ENCODE data around the gene CHMP4A. TPM values are rescaled to one million over a fixed set of nuclear protein-coding genes. Genes with fewer than 3 reads are reported as not detected.

The CHMP4A gene, protein sequence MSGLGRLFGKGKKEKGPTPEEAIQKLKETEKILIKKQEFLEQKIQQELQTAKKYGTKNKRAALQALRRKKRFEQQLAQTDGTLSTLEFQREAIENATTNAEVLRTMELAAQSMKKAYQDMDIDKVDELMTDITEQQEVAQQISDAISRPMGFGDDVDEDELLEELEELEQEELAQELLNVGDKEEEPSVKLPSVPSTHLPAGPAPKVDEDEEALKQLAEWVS
- total RNA-seq, result 100 to 1,000 TPM in 2 of 4 donors, 10 to 100 TPM in 2; 54.1 to 114 (median 82.3) TPM

DNA sequence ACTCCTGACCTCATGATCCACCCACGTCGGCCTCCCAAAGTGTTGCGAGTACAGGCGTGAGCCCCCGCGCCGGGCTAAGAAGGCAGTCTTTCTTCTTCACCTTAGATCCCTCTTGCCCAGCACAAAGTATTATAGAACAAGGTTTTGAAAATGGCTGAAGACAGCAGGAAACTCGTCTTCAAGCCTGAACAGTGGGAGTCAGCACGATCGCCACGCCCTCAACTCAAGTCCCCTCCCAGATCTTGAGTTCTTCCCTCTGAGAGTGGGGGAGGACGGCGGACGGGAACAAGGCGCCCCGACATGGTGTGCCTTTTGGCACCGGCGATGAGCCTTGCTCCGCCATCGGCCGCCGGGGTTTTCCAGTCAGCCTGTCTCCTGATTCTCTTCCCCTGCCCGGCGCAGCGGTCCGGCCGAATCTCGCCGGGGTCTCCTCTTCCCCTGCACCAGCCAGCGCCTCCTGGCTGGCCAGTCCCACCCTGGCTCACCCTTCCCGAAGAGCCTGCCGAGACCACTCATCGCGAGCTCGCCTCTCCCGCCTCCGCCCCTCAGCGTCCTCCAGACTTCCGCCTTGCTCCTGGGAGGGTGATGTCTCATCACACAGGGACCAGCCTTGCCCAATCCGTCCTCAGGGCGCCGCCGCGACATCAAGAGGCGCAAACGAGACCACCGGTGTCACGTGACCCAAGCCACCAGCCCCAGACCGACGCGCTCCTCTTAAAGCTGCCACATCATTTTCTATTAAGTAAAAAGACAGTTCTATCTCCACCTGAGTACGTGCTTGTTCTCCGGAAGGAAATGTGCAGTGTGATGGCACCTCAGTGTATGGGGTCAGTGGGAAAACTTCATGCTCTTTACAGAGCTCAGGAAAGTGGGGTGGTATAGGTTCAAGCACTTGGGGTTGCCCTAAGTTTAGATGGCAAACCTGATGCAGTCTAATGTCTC lies at the start of gene CHMP4A:
CHMP4A (minus strand) TSS at position 565 of the 942 bp plus-strand sequence; CDS start at position 516, 49 bp downstream.
- TF ChIP-seq, protein P1, sequence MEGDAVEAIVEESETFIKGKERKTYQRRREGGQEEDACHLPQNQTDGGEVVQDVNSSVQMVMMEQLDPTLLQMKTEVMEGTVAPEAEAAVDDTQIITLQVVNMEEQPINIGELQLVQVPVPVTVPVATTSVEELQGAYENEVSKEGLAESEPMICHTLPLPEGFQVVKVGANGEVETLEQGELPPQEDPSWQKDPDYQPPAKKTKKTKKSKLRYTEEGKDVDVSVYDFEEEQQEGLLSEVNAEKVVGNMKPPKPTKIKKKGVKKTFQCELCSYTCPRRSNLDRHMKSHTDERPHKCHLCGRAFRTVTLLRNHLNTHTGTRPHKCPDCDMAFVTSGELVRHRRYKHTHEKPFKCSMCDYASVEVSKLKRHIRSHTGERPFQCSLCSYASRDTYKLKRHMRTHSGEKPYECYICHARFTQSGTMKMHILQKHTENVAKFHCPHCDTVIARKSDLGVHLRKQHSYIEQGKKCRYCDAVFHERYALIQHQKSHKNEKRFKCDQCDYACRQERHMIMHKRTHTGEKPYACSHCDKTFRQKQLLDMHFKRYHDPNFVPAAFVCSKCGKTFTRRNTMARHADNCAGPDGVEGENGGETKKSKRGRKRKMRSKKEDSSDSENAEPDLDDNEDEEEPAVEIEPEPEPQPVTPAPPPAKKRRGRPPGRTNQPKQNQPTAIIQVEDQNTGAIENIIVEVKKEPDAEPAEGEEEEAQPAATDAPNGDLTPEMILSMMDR (IDR thresholded peaks at IDR 0.05; ENCODE audit: low read depth), result no peak

DNA sequence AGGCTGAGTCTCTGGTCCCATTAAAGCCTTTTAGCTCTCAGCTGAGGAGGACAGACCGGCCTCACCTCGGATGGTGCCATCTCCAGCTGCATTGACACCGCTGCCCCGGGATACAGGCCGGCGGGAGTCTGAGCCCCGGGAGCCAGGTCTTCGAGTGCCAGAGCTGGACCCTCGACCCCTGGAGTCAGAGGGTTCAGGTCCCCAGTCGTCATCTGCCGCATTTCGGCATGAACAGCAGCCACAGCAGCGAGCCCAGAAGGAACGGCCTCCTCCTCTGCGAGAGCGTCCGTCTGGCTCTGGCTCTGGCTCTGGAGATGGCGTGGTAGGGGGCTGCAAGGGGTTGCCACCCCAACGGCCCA lies 48.7 kb upstream of the CHMP4A start:
- TF ChIP-seq, protein P1 (IDR thresholded peaks at IDR 0.05; ENCODE audit: low read depth), result no peak

DNA sequence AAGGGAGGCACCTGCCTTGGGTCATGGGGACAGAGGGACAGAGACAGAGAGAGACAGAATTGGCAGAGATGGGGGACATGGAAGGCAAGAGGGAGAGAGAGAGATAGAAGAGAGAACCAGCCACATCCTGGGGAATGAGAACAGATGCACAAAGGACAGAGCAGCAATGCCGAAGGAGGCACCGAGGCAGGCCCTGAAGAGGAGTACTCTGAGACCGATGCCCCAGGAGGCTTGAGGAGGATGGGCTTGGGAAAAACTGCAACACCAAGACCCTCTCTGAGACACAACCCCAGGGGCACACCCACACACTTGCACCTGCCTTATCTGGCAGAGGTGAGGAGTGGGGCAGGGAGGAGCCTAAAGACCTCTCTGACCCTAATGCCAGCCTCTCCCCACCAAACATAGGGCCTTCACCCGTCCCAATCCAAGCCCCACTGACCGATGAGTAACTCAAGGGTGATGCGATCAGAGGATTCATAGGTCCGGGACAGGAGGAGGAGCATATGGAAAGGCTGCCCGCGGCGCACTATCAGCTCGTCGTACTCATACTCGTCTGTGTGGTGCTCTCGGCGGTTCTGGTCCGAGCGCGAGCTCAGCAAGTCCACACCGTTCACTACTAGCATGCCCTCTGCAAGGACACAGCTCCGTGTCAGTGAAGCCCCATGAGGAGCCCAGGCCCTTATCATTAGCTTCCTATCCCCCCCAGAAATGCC lies 48.1 kb upstream of the CHMP4A start:
- TF ChIP-seq, protein P1 (IDR thresholded peaks at IDR 0.05; ENCODE audit: low read depth), result no peak

DNA sequence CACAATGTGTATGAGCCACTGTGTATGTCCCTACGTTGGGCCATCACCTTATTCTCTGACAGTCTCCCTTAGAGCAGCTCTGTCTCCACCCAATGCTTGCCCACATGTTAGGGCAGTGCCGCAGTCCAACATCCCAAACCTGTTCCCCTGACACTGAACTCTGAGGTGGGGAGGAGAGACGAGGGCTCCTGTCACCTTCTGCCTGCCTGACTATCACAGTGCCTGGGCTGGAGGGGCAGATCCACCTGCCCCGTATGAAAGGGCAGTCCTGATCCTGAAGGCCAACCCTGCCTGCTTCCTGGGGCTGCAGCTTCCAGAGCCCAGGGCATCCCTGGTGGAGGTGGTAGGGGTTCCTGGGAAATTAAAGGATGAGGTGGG lies 47.5 kb upstream of the CHMP4A start:
- TF ChIP-seq, protein P1 (IDR thresholded peaks at IDR 0.05; ENCODE audit: low read depth), result no peak

DNA sequence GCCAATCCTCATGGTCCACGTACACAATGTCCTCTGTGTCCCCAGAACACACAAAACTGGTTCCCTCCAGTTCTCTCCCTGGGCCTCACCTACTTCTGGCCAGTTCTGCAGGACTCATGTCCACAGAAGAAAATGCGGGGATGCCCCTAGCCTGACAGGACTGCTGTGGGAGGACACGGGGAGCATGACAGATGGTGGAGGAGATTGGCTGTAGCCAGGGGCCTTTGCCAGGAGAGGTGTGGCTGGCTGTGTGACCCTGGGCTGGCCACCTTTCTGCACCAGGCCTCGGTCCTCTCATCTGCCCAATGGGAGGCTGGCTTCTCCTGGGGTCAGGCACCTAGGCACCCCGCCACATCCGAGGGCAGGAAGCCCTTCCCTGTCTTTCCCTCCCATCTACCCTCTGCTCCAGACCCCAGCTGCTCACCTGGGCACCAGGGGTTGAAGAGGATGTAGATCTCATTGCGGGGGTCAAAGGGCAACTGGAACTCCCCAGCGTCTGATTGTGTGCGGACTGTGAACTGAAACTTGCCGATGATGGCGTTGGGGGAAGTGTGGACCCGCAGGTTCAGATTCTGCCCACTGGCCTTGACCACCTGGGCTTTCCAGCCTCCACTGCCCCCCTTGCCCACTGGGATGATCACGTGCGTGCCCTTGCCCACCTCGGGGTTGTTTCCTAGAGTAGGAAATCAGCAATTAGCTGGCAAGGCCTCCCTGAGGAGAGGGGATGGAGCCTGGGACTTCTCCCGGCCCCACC lies 46.9 kb upstream of the CHMP4A start:
- TF ChIP-seq, protein P1 (IDR thresholded peaks at IDR 0.05; ENCODE audit: low read depth), result no peak

DNA sequence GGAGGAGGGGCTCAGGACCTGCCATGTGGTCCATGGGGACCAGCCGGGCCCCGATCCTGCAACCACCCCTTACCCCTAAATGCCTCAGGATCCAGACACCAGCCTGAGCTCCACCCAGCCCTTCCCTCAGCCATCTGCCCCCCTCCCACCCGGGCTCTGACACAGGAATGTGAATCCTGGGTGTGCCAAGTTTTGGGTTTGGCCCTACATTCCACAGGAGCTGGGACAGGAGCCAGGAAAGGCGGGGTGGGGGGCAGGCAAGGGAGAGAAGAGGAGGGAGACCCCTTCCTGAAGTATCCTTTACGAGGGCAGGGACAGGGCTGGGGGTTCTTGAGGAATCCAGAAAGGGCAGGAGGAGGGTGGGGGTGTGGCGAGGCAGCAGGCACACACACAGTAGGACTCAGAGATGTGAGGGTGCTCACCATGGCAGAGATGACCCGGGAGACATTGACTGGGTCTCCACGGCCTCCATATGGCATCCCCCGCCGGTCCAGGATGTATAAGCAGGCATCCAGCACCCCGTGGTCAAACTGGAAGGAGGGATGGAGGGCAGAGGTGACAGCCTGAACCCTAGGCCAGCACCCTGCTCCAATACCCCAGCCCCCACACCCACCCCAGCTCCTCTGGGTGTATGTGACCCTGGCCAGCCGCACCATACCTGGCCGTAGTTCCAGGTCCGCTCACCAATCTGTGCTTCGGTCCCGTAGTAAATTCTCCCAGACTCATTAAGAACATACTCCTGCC lies 46.2 kb upstream of the CHMP4A start:
- TF ChIP-seq, protein P1 (IDR thresholded peaks at IDR 0.05; ENCODE audit: low read depth), result no peak

Data from subcutaneous adipose tissue (tissue), 4 donors.